ENCODE measurements around the gene LRRC10B. TPM values are rescaled to one million over a fixed set of nuclear protein-coding genes. Genes with fewer than 3 reads are reported as not detected.

Gene LRRC10B
- total and polyA plus RNA-seq, 8 donors = 0.43 to 1.3 (median 0.75) TPM; not detected in 2

GRCh38 chr11:61550665-61551227 lies 42.2 kb downstream of the LRRC10B start:
- intact Hi-C loops (cut with DNase I; ENCODE audit: low total_unique reads) = no loop called here
- Histone ChIP-seq H3K9me3 (no peaks in the 10 kb centered on the region), H3K27me3 (peaks cover 3 to 97% (median 38%) of the 10 kb centered on the region in 3 donors), H3K4me3 (no peak overlapping the region), H3K27ac (no peak overlapping the region), H3K4me1 (peaks cover 7 to 26% (median 21%) of the 10 kb centered on the region in 4 donors), H3K36me3 (no peaks in the 10 kb centered on the region)
- 89 to 93% (median 90%) methylated on average over 17 to 18 of the region's 18 CpGs for WGBS, 5 donors
- no peak for DNase-seq
- TF ChIP-seq POLR2A (IDR thresholded peaks at IDR 0.05) = no peak
- no peak for TF ChIP-seq EP300 (IDR thresholded peaks at IDR 0.05)
- no peak for TF ChIP-seq CTCF (IDR thresholded peaks at IDR 0.05)
- TF ChIP-seq POLR2AphosphoS5 (IDR thresholded peaks at IDR 0.05) = no peak

DNA sequence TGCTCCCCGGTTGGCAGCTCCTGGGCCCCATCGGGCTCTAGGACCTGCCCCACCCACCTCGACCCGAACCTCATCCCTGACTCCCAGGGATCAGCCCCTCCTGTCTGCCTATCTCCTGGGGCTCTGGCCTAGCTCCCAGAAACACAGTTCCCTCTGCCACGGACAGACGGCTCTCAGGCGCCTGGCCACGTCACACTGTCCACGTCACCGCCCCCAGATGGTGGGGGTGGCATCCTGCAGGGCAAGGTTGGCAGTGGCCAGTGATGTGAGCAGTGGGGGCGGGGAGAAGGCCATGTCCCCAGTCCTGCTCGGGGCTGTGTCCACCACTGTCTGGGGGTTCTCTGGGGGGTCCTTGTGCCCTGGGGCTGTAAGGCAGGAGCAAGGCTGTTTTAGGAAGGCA lies 43.1 kb downstream of the LRRC10B start:
- 38 to 57% (median 46%) methylated on average over 4 to 12 of the region's 12 CpGs for WGBS, 5 donors
- H3K9me3 ChIP-seq = no peaks in the 10 kb centered on the region
- intact Hi-C loops (cut with DNase I; ENCODE audit: low total_unique reads) = no loop called here
- no peak overlapping the region for H3K27ac ChIP-seq
- no peak for TF ChIP-seq POLR2A (IDR thresholded peaks at IDR 0.05)
- no peak for TF ChIP-seq CTCF (IDR thresholded peaks at IDR 0.05)
- TF ChIP-seq POLR2AphosphoS5 (IDR thresholded peaks at IDR 0.05) = no peak
- no peak for TF ChIP-seq EP300 (IDR thresholded peaks at IDR 0.05)
- peaks cover 7 to 26% (median 23%) of the 10 kb centered on the region in 4 donors for H3K4me1 ChIP-seq
- peak in 1 of 2 donors; percentile 72 for DNase-seq
- peaks cover 3 to 97% (median 46%) of the 10 kb centered on the region in 3 donors for H3K27me3 ChIP-seq
- H3K36me3 ChIP-seq = no peaks in the 10 kb centered on the region
- H3K4me3 ChIP-seq = no peak overlapping the region

DNA sequence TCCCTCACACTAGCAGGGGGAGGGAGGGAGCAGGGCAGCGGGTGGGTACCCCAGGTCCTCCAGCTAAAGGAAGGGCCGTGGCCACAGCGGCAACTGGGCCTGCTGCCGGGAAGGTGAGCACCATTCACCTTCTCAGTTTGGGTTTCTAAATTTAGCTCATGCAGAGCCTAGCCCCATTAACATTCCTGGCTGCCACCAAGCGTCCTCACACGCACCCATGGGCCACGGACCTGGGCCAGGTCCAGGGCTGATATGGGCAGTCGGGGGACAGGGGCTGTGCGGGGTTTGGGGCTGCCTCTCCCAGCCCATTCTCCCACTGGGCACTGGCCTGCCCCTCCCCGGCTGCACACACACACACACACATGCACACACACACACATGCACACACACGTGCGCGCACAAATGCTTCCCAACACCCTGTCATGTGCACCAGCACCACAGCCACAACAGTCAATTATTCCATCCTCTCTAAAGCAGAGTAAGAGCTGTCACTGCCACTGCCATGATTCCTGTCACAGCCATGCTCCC lies 43.6 kb downstream of the LRRC10B start:
- H3K27me3 ChIP-seq = peaks cover 5 to 97% (median 46%) of the 10 kb centered on the region in 3 donors
- H3K27ac ChIP-seq = no peak overlapping the region
- WGBS, 5 donors = 31 to 61% (median 48%) methylated on average over 4 to 13 of the region's 13 CpGs
- no peak overlapping the region for H3K4me3 ChIP-seq
- H3K36me3 ChIP-seq = no peaks in the 10 kb centered on the region
- intact Hi-C loops (cut with DNase I; ENCODE audit: low total_unique reads) = no loop called here
- DNase-seq = peak in 1 of 2 donors; percentile 38
- H3K4me1 ChIP-seq = peaks cover 7 to 26% (median 23%) of the 10 kb centered on the region in 4 donors
- TF ChIP-seq CTCF (IDR thresholded peaks at IDR 0.05) = no peak
- TF ChIP-seq POLR2A (IDR thresholded peaks at IDR 0.05) = no peak
- H3K9me3 ChIP-seq = no peaks in the 10 kb centered on the region

- peaks cover 7 to 26% (median 23%) of the 10 kb centered on the region in 4 donors for H3K4me1 ChIP-seq
- peaks cover 8 to 97% (median 52%) of the 10 kb centered on the region in 3 donors for H3K27me3 ChIP-seq
- TF ChIP-seq POLR2A (IDR thresholded peaks at IDR 0.05) (no peak), EP300 (IDR thresholded peaks at IDR 0.05) (no peak), CTCF (IDR thresholded peaks at IDR 0.05) (no peak), POLR2AphosphoS5 (IDR thresholded peaks at IDR 0.05) (no peak)
- H3K9me3 ChIP-seq = no peaks in the 10 kb centered on the region
- peak in 1 of 2 donors; percentile 79 for DNase-seq
- WGBS, 5 donors = 38 to 48% (median 41%) methylated on average over 15 of the region's 15 CpGs
- H3K27ac ChIP-seq = no peak overlapping the region
- intact Hi-C loops (cut with DNase I; ENCODE audit: low total_unique reads) = no loop called here
- no peak overlapping the region for H3K4me3 ChIP-seq
- H3K36me3 ChIP-seq = no peaks in the 10 kb centered on the region
Measured at GRCh38 chr11:61553373-61554171, 45.0 kb downstream of the LRRC10B start.

Measured in stomach (tissue), 9 donors.